ENCODE measurements around the gene C3orf80.

GRCh38 chr3:160247766-160248165 lies 22.5 kb downstream of the C3orf80 start:
- TF ChIP-seq POLR2AphosphoS5 (IDR thresholded peaks at IDR 0.05; ENCODE audit: low read depth, low read length), result no peak
- no peak for TF ChIP-seq TAF1 (IDR thresholded peaks at IDR 0.05; ENCODE audit: borderline replicate concordance, insufficient read depth, low read length)
- no peak for TF ChIP-seq REST (IDR thresholded peaks at IDR 0.05; ENCODE audit: insufficient read depth in 1 of 2, low read depth in 2 of 2, low read length in 2 of 2)
- TF ChIP-seq SIN3A (IDR thresholded peaks at IDR 0.05; ENCODE audit: borderline replicate concordance, insufficient read depth, low read length), result no peak

Data from PFSK-1 (cell line).